ENCODE measurements around the gene RFLNA.

RFLNA gene

DNA sequence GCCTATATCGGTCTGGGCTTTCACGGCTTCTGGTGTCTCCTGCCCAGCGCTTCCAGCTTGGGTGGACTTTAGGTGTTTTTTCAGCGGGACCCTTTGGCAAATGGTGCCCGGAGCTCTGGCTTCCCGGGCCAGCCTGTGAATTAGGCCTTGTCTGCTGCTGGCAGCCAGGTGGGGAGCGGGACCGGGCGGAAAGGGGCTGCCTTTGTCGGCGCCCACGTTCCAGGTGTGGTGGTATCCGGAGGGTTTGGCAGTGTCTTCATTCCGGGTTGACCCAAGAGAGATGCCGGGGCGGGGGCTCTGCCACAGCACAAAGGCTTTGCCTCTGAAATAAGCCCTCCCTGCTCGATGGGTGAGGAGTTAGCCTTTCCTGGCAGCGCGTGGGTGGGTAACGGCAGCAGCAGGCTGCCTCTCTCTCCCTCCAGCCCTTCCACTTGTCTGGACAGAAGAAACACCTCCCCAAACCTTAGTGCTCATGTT is 9.5 kb downstream of the RFLNA start:
- DNase-seq, result no peak

DNA sequence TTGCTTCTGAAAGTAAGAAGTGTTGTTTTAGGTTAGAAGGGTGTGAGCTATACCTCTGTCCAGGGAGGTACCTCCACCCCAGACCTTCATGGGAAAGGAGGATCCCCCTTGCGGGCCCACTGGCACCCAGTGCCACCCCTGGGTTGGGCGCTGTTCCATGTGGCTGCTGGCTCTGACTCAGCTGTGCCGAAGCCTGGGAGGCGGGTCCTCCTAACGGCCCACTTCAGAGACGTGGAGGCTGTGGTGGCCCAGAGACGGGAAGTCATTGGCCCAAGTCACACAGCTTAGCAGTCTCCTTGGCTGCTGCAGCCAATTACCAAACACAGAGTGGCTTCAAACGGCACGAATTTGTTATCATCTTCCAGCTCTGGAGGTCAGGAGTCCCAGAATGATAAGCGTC is 10.2 kb downstream of the RFLNA start:
- DNase-seq, result no peak

DNA sequence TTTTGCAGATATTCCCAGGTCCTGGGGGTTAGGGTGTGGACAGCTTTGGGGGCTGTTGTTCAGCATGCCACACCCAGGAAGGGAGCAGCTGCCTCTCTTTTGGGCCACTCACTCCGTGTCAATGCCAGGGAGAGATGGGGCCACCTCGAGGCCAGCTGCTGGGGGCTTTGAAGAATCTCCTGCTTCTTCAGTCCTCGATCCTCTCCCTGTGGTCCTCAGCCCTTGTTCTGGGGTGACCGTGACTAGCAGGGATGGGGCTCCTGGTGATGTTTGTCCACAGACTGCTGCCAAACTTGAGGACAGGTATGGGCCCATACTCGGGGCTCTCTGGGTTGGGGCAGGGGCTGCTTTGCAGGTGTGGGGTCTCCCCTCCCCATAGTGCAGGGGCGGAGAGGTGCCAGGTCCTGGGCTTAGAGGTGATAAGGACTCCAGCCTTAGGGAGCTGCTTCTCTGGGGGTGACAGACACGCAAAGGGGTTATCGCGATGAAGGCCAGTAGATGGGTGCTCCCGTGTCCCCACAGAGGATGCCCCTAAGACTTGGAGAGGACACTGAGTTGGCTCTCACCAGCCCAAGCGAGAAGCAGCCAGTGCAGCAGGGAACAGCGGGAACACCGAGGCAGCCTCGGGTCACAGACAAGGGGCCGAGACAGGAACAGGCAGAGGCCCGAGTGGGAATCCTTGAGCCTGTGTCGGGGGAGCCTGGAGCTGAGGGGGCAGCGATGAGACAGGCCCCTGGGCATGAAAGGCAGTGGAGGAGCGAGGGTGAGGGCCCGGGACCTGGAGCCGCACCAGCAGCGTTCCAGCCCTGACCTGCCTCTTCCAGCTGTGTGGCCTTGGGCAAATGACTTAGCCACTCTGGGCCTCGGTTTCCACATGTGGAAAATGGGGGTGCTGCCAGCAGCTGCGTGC is 11.1 kb downstream of the RFLNA start:
- no peak for DNase-seq

DNA sequence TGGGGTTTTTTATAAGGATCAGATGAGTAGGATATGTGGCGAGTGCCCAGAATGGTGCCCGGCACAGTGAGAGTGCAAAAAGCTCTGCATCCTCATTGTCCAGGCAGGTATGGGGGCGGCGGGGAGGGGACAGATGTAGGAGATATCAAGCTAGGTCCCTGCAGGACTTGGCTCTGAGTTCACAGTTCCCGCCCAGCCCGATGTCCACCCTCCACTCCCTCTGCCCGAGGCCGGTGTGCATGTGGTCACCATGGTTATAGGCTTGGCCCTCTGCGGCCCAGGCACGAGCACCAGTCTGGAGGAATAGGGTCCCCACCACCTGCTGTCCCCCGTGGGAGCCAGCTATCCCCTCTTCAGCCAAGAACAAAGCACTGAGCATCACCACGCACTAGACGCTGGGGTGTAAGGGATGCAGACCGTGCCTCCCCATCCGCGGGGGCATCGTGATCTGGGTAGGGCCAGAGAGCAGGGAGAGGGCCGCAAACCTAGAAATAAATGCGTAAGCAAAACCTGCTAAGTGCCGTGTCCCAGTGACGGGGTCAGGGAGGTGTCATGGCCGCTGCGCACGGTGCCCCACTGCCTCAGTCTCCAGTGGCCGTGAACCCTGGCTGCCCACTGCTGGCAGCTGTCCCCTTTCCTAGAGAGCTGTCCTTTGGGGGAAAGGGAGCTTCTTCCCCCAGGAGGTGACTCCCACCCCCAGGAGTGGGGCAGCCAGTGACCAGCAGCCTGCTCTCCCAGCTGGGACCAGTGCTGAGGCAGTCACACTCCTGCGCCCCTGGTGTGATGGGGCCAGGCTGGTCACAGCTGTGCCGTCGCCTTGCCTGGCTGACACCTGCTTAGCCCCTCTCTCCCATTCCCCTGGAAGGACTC is 12.0 kb downstream of the RFLNA start:
- DNase-seq, result no peak

DNA sequence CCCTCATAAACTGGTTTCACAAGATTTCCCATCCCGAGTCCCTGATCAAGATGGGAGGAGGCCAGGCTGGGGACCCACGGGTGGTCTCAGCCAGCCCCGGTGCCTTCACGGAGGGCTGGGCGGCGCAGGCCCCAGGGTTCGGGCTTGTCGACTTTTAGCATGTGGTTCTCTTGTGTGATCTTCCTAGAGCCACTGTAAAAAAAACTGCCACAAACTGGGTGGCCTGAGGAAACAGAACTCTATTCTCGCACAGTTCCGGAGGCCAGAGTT is 12.6 kb downstream of the RFLNA start:
- no peak for DNase-seq

DNA sequence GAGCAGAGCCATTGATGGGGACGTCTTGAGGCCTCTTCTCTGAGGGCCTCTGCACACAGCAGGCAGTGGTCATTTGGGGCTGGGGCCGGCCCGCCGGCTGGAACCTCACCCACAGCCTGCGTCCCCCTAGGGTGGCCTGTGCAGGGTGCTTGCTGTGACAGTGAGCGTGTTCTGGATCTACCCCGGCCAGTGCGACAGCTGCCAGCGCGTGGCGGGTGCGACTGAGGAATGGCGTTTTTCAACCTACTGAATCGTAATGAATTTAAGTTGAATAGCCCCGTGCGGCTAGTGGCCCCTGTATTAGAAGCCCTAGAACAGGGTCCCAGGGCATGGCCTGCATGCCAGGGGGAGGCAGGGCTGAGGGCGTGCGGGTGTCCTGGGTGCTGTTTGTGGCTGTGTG is 13.8 kb downstream of the RFLNA start:
- DNase-seq, result no peak

DNA sequence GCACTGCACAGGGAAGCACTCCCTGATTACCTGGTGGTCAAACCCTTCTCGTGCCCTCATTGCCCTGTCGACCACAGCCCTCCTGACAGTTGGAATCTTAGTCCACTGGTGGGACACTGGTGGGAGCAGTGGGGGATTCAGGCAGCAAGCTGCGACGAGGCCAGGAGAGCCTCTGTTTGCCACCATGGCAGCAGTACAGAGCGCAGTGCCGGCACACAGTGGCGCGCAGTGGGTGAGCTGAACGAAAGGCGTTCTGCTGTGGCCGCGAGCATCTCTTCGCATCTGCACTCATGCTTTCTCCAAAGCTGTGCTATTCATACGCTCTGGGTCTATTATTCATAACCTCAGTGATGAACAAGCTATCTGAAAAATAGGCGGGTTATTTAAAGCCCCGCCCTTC is 14.3 kb downstream of the RFLNA start:
- no peak for DNase-seq

DNA sequence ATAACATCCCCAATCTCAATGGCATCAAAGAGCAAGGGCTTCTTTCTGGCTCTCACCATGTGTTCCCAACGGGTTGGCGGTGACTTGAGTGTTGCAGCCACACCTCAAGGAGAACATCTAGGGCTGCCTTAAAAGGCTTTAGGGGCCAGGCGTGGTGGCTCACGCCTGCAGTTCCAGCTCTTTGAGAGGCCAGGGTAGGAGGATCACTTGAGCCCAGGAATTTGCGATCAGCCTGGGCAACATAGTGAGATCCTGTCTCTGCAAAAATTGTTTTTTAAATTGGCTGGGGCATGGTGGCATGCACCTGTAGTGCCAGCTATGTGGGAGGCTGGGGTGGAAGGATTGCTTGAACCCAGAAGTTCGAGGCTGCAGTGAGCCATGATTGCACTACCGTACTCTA is 14.9 kb downstream of the RFLNA start:
- no peak for DNase-seq

DNA sequence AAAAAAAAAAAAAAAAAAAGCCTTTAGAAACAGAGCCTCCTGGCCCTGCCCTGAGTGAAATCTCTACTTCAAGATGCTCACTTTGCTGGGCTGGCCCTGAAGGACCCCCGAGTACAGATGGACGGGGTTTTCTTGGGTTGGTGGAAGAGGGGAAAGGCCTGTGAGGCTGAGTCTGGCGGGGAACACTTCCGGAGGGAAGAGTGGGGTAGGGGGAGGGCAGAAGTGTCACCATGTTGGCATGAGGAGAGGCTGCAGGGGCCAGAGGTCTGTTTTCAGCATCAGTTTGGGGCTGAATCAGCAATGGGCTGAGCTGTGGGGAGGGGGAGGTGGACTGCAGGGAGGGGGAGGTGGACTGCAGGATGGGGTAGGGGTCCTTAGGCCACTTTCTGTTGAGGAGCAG is 15.3 kb downstream of the RFLNA start:
- no peak for DNase-seq

DNA sequence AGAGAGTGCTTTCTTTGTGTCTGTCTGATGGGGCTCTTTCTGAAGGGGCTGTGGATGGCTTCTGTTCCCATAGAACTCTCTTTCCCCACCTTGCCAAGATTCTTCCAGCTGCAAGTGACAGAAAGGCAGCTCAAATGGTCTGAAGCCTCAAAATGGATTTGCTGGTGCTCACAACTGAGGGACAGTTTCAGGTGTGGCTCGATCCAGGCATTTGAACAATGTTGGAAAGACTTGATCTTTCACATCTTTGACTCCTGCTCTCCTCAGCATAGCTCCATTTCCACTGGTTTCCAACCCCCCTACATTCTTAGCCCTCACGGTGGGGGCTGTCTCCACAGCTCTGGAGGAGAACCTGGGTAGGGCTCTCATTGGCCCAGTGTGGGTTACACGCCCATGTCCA is 15.9 kb downstream of the RFLNA start:
- DNase-seq, result no peak

DNA sequence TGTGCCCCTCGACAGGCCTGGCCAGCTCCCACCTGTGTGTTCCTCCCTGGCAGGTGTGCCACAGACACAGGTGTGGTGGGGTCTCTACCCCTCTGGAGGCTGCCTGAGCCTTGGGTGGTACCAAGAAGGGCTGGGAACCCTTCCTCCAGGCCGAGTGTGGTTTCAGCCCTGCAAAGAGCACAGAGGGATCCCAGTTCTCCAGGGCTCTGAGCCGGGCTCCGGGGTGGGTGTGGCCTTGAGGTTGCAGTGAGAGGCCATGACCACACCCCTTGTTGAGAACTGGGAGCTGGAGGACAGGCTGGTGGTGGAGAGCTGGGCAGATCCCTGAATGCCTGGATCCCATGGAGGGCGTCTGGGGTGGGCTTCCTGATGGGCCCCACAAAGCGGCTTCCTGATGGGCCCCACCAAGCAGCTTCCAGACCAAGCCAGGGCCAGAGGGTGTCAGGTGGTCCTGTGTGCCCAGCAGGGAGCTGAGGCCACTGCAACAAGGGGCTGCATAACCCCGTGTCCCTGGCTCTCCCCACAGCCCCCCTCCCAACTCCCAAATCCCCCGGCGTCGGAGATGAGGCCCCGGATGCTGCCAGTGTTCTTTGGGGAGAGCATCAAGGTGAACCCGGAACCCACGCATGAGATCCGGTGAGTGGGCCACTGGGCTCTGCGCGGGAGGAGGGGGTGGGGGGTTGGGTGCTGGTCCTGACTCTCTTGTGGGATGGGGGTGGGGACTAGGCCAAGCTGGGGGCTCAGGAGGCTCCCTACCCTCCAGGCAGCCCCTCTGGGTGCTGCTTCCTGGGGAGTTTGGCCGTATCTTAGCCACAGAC is 16.6 kb downstream of the RFLNA start:
- no peak for DNase-seq

DNA sequence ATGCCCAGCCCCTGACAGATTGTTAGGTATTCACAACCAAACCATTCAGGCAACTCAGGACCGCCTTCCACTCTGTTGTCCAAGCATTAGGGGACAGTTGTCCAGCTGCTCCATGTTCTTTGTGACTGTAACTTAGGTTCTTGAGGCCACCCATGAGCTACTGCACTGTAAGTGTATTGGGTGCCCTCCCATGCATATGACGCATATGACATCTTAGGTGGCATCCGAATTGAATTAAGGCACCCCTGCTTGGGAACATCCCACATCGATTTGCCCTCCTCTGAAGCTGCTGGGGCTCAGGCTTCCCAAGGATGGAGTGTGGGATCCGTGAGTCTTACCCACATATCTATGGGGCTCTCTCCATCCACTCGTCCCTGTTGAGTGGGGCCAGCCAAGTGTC is 17.7 kb downstream of the RFLNA start:
- DNase-seq, result no peak

DNA sequence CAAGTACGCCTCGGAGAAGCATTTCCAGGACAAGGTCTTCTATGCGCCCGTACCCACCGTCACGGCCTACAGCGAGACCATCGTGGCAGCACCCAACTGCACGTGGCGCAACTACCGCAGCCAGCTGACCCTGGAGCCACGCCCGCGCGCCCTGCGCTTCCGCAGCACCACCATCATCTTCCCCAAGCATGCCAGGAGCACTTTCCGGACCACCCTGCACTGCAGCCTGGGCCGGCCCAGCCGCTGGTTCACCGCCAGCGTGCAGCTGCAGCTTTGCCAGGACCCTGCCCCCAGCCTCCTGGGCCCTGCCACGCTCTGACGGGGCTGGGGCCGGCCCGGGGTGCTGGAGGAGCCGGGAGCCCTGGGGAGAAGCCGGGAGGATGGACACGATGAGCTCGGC is 19.3 kb downstream of the RFLNA start:
- DNase-seq, result no peak

DNA sequence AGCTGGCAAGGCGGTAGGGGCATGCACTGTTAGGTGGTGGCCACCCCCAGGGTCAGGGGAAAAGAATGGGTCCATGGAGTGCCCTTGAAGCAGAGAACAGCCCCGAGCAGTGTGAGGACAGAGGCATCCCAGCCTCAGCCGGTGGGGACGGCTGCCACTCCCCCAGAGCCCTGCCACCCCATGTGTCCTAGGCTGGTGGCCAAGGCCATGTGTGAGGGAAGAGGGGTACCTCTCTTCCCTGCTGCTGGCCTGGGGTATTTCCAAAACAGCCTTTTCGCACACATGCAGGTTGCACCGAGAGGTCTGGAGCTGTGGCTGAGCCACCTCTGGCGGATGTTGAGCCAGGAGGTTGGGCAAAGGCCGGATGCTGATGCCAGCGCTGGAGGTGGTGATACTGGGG is 19.9 kb downstream of the RFLNA start:
- DNase-seq, result no peak

DNA sequence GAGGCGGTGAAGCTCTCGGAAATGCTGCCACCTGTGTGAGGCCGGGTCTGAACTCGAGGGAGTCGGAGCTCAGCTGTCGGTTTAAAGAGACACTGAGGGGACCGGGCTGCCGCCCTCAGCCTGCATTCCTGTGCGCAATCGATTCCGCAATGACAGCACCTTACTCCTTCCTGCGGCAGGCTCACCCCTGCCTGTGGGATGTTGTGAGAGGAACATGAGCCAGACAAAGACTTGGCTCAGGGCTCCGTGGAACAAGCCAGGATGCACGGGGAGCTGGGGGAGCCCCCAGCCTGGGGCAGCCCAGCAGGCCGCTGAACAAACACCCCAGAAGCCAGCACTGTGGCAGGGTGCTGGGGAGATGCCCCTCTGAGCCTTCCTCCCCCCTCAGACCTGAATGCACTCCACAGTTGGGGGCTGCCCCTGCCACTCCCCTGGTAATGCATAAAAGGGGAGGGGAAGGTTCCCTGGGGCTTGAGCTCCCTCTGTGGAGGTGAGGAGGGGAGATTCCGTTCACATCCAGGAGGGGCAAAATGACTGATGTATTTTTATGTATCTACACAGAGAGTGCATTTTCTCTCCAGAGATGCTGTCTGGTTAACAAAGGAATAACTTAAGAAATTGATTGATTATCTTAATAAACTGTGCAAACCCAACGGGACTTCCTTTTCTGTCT is 20.6 kb downstream of the RFLNA start:
- no peak for DNase-seq

DNA sequence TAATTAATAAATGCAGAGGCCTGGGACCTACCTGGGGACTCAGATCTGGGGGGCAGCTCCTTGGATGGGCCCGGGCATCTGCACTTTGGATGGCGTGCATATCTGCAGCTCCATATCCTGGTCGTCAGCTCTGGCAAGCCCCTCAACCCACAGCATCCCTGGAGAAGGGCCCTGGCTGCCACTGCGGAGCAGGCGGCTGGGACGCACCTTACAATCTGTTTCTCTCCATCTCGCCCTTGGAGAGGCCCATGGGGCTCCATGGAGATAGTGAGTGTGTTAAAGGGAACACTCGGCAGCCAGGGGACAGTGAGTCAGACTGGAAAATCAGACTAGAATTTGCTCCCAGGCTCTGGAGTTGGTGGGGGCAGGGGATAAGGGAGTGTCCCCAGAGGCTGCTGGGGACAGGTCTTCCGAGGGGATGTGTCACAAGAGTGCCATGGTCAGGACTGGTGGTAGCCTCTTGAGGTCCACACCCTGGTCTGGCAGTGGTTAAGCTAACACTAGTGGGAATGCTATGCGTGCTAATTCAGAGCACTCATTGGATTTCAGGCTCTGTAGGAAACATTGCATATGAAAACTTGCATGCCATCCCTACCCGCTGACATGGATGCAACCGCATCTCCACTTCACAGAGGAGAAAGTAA is 21.5 kb downstream of the RFLNA start:
- no peak for DNase-seq

DNA sequence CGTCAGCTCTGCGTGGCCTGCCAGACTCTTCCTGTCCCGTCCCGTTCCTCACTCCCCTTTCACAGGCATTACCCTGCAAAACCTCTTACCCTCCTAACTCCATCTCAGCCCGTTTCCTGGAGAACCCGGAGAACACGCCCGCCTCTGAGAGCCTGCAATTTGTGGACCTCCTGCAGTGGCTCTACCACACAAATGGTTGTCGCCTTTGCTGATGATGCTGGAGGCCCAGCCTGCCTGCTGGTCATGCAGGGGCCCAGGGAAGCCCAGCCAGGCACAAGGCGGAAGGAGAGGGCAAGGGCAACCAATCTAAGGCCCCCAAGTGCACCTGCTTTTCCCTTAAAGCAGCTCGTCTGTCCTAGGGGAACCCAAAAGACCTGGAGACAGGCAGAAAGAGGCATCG is 22.5 kb downstream of the RFLNA start:
- no peak for DNase-seq

DNA sequence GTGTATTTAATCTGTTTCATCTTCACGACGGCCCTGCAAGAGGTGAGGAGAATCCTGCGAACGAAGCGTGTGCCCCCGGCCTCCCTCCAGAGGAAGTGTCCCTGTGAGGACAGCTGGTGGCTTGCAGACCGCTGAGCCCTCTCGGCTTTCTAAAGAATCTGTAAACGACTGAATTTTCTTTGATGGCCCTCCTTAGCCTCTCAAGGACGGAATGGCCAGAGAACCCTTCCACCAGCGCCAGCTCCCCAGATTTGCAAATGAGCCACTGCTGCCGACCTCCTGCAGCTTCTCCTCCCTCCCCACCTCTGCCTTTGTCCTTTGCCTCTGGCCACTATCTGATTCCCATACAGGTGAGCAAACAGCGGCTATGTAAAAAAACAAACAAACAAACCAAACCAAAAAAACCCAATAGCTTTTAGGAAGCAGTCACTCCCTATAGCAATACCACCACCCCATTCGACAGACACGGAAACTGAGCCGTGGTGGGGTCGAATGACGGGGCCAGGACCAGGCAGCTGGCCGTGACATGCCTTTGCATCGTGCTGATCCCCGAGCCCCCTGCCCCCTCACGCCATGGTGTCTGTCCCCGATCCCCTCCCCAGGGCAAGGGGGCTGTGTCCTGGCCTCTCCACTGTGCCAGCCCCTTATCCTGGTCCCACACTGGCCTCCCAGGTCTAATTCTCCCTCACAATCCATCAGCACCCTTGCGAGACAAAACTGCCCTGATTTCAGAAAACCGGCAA is 23.6 kb downstream of the RFLNA start:
- DNase-seq, result no peak

DNA sequence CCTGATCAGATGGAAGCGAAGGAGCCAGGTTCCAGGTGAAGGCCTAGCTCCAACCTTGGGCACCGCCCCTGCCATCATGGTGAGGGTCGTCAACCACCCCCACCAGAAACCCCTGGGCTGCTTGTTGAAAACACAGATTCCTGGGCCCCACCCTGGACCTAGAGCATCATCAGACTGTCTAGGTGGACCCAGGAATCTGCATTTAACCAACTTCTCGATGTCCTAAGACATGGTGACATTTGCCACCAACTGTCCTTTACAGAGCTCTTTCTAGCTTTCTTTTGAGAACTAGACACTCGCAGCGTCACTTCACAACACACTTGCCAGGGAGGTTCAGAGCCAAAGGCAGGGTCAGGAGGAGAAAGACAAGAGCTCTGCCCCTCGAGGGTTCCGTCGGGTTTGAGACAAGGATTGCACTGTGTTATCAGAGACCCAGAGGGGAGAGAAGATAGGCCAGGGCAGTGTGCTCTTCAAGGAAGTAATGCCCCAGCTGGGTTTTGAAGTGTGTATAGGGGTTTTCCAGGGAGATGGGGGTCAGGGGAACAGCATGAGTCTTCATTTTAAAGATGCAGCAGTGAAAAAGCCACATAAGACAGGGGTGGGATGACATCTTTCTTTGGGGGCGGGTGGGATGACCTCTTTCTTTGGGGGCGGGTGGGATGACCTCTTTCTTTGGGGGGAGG is 24.6 kb downstream of the RFLNA start:
- no peak for DNase-seq

DNA sequence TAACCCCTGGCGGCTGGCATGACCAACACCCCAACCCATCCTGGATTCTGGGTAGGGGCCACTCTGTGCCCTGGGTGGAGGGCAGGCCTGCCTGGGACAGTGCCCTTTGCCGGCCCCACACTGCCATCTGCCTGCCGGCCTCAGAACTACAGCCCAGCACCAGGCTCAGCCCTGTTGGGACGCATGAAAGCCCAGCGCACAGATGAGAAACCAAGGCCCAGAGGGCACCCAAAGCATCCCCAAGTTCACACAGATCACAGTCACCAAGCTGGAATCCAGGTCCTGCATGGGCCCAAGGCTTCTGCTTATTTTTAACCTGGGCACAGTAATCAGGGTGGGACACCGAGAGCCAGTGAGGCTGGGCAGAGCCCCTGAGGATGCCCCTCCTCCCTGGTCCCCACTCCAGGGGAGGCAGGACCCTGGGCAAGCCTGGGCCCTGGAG is 26.2 kb downstream of the RFLNA start:
- DNase-seq, result peak; percentile 73 to 76

Measured in stimulated activated CD4-positive, alpha-beta T cell treated with anti-CD3 and anti-CD28 coated beads, Interleukin-2, amount 100 ng/mL, for 48 hours (primary cell).